Neural progenitor cell (in vitro differentiated cells): ENCODE results near the gene IGSF6.

ENCODE experiments used
- EZH2 ChIP-seq: fragments of 200-600 bp; sonication (generic); IDR thresholded peaks from 2 replicates; pipeline ENCODE4 v1.6.1; 2017; ENCODE audit warnings: antibody characterized with exemption, mild to moderate bottlenecking, moderate library complexity
- EZH2phosphoT487 ChIP-seq: fragments of 200-600 bp; sonication (generic); IDR thresholded peaks from 2 replicates; pipeline ENCODE4 v1.6.1; 2017; ENCODE audit warnings: antibody characterized with exemption
- TF ChIP-seq, protein P1 (sequence below): fragments of 200-600 bp; sonication (generic); IDR thresholded peaks from 2 replicates; pipeline ENCODE4 v1.5.1; 2017; ENCODE audit warnings: antibody characterized with exemption, mild to moderate bottlenecking

DNA sequence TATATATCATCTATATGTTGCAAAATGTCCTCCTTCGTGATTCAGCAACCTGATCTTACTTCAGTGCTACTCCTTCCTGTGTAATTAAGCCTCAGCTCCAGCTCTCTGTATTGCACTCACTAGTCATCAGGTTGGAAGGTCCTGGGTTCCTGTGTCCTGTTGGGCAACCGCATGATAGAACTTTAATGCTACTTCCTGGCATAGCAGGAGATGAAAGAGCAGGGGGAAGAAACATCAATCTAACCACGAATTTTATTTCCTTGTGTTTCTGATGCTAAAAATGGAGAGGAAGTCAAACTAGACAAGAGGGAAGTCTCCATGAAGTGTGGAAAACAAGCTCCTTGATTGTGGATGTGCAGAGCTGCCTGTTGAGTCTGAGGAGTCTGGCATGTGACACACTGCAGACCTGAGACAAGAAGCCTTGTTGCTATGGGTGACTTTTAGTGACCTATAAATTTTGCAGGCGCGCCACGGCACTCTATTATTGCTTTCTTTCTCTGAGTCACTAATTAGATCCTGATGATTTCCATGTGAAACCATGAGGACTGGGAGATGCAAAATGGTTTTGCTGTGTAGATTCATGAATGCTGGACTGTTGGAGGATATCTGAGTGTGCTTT, 25.6 kb downstream of the IGSF6 start:
- TF ChIP-seq EZH2 (no peak), EZH2phosphoT487 (no peak)
- TF ChIP-seq, protein P1, sequence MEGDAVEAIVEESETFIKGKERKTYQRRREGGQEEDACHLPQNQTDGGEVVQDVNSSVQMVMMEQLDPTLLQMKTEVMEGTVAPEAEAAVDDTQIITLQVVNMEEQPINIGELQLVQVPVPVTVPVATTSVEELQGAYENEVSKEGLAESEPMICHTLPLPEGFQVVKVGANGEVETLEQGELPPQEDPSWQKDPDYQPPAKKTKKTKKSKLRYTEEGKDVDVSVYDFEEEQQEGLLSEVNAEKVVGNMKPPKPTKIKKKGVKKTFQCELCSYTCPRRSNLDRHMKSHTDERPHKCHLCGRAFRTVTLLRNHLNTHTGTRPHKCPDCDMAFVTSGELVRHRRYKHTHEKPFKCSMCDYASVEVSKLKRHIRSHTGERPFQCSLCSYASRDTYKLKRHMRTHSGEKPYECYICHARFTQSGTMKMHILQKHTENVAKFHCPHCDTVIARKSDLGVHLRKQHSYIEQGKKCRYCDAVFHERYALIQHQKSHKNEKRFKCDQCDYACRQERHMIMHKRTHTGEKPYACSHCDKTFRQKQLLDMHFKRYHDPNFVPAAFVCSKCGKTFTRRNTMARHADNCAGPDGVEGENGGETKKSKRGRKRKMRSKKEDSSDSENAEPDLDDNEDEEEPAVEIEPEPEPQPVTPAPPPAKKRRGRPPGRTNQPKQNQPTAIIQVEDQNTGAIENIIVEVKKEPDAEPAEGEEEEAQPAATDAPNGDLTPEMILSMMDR: no peak
